Esophagus (tissue), 2 donors: ENCODE measurements around the gene NDUFB10. TPM values are rescaled to one million over a fixed set of nuclear protein-coding genes. Genes with fewer than 3 reads are reported as not detected.
"Not testable (repeated sequence)": the region's sequence is repeated elsewhere in the genome, so short reads cannot be mapped to it uniquely, and the experiment has no call there.

ENCODE experiments used
- H3K27ac ChIP-seq, 2 donors: one replicate each; pipeline ENCODE4 v1.5.1; 2013; ENCODE audit warnings: low read depth in 2 of 2, mild to moderate bottlenecking in 2 of 2, inconsistent platforms in 1 of 2, low read length in 1 of 2, moderate library complexity in 1 of 2
- H3K27me3 ChIP-seq, 2 donors: one replicate each; pipeline ENCODE4 v1.6.1; 2013; ENCODE audit warnings: low read length in 2 of 2, control low read depth in 1 of 2, mild to moderate bottlenecking in 1 of 2; ENCODE audit not compliant: insufficient read depth in 2 of 2, control insufficient read depth in 1 of 2
- H3K36me3 ChIP-seq, 2 donors: one replicate each; pipeline ENCODE4 v1.6.1; 2013; ENCODE audit warnings: low read length in 1 of 2; ENCODE audit not compliant: control insufficient read depth in 2 of 2, insufficient read depth in 2 of 2
- H3K4me1 ChIP-seq, 2 donors: one replicate each; pipeline ENCODE4 v1.6.1; 2013; ENCODE audit warnings: low read length in 1 of 2; ENCODE audit not compliant: control insufficient read depth in 2 of 2, insufficient read depth in 2 of 2
- H3K4me3 ChIP-seq, 2 donors: one replicate each; pipeline ENCODE4 v1.5.1; 2013; ENCODE audit warnings: low read length in 2 of 2, mild to moderate bottlenecking in 2 of 2, low read depth in 1 of 2, moderate library complexity in 1 of 2
- H3K9me3 ChIP-seq, 2 donors: one replicate each; pipeline ENCODE4 v1.6.1; 2013; ENCODE audit warnings: mild to moderate bottlenecking in 2 of 2, low read depth in 1 of 2, low read length in 1 of 2, moderate library complexity in 1 of 2; ENCODE audit not compliant: control insufficient read depth in 2 of 2, insufficient read depth in 1 of 2
- WGBS, 2 donors: extraction: QIAGEN DNeasy Blood & Tissue Kit; methylation state at CpG; one replicate each; pipeline ENCODE4 v1.1.7; 2013; 5-methylcytosine and 5-hydroxymethylcytosine counted together
- polyA plus RNA-seq, 2 donors: library from polyadenylated mRNA; stranded (reverse); fragments of 200-250 nt; gene quantifications; one replicate each; pipeline ENCODE4 v1.2.3, GENCODE V29; 2013
- donor health status: healthy with polysubstance abuse.
- donor health status: Bipolar disorder and iron deficiency.

NDUFB10 gene
- polyA plus RNA-seq, 2 donors = 160 to 207 TPM

DNA sequence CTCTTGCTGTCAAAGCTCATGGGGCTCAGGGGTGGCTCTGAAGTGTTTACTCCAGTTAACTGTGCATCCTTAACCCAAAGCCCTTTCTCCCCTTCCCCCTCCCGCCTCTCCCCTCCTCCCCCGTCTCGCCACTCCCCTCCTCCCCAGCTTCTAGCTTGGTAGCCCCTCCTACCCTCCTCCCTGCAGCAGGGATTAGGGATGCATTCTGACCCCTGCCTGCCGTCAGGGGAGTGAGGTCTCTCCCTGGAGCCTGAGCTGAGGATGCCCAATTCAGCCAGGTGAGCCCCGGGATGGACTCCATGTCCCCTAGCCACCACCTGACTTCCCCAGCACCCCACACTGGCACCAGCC lies 42.7 kb upstream of the NDUFB10 start:
- WGBS, 2 donors = 13 to 23% methylated on average over 5 of the region's 5 CpGs
- Histone ChIP-seq H3K27me3 (peaks cover 0 to 17% of the 10 kb centered on the region in 2 donors), H3K9me3 (peaks cover 0 to 2% of the 10 kb centered on the region in 2 donors), H3K4me1 (peaks cover 17 to 39% of the 10 kb centered on the region in 2 donors), H3K27ac (no peak overlapping the region), H3K4me3 (peak overlapping the region; percentile 57 to 64), H3K36me3 (no peaks in the 10 kb centered on the region)

DNA sequence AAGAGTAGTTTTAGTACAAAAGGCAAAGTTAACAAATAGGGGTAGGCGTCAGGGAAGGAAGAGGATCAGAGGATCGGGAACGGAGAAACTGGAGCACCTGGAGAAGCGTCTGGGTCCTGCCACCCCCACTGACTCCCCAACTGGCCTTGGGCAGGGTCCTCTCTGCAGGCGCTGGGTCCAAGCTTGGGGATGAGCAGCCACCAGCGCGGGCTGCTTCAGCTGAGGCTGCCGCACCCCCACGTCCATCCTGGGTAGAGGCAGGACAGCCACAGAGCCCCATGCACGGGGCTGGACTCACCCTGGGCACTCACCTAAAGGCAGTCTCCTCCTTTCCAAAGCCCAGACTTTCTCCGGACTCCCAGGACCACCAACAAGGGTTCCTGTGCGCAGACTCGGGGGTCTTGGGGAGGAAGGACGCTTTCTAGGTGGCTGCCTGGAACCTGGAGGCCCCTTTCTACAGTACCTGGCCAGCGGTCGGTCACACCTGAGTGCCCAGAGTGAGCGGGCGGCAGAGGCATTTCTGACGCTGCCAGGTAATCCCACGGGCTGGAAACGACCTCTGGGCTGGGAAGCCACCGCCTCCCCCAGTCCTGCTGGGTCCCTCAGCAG lies 42.2 kb upstream of the NDUFB10 start:
- no peak overlapping the region for H3K27ac ChIP-seq
- H3K9me3 ChIP-seq = peaks cover 0 to 2% of the 10 kb centered on the region in 2 donors
- 4 to 7% methylated on average over 22 of the region's 22 CpGs for WGBS, 2 donors
- H3K27me3 ChIP-seq = peaks cover 0 to 17% of the 10 kb centered on the region in 2 donors
- peak overlapping the region; percentile 57 to 64 for H3K4me3 ChIP-seq
- H3K4me1 ChIP-seq = peaks cover 17 to 34% of the 10 kb centered on the region in 2 donors
- H3K36me3 ChIP-seq = no peaks in the 10 kb centered on the region

GRCh38 chr16:1917665-1918350 lies 41.5 kb upstream of the NDUFB10 start:
- peak overlapping the region in 1 of 2 donors; percentile 16 for H3K27ac ChIP-seq

DNA sequence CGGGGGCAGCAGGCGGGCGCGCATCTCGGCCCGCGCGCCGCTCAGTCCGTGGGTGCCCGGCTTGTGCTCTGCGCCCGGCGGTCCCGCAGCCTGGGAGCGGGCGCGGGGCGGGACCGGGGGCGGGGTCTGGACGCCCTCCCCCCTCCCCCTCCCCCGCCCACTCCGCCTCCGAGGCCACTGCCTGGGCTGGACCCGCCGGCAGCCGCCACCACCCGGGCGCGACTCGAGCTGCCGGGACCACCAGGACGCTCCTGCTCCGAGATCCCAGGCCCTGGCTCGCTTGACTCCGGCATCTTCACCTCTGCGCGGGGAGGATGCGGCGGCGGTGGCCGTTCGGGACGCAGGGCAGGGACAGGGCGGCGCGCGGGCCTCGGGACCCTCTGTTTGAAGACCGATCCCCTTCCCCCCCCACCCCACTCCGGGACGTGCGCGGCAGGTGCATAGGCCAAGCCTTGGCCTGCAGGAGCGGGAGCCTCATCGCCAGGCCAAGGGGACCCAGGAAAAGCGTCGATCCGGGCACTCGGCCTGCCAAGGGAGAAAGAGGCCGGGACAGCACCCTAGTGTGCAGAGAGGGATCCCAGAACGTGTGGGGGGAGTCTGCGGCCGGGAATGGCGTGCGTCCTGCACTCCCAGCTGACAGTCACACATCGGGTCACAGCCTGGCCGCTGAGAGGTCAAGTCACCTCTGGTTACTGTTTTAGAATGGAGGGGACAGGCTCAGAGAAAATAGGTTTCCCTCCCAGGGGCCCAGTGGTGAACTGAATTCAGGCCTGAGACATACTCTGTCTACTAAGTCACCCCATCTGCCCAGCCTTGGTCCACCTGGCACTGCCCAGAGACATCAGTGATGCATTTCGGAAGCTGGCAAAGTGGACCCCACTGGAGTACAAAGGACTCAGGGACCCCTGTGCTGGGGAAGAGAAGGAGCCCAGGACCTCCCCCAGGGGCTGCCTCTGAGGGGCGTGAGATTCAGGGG lies 40.7 kb upstream of the NDUFB10 start, which contains the start of gene HS3ST6:
TSS of gene HS3ST6 (minus strand) at position 65 of the 976 bp plus-strand sequence. CDS start 92 bp downstream, outside the sequence.
- WGBS, 2 donors = 4 to 7% methylated on average over 42 to 70 of the region's 71 CpGs
- Histone ChIP-seq H3K27me3 (peaks cover 0 to 17% of the 10 kb centered on the region in 2 donors), H3K9me3 (peaks cover 0 to 2% of the 10 kb centered on the region in 2 donors), H3K27ac (peak within 1 kb of the TSS in 1 of 2 donors; percentile 16), H3K36me3 (no peaks in the 10 kb centered on the region), H3K4me1 (peaks cover 17 to 34% of the 10 kb centered on the region in 2 donors), H3K4me3 (peak within 1 kb of the TSS; percentile 57 to 64)

More at GRCh38 chr16:1917665-1918350, 41.5 kb upstream of the NDUFB10 start:
- peaks cover 0 to 17% of the 10 kb centered on the region in 2 donors for H3K27me3 ChIP-seq
- 1 to 2% methylated on average over 72 to 81 of the region's 81 CpGs for WGBS, 2 donors
- H3K9me3 ChIP-seq = peaks cover 0 to 2% of the 10 kb centered on the region in 2 donors
- peak overlapping the region; percentile 57 to 64 for H3K4me3 ChIP-seq
- no peaks in the 10 kb centered on the region for H3K36me3 ChIP-seq
- peaks cover 17 to 31% of the 10 kb centered on the region in 2 donors for H3K4me1 ChIP-seq

- Histone ChIP-seq H3K27ac (no peak overlapping the region), H3K4me1 (peaks cover 17 to 29% of the 10 kb centered on the region in 2 donors), H3K4me3 (no peak overlapping the region), H3K36me3 (no peaks in the 10 kb centered on the region), H3K9me3 (peaks cover 0 to 2% of the 10 kb centered on the region in 2 donors), H3K27me3 (peaks cover 0 to 17% of the 10 kb centered on the region in 2 donors)
- WGBS, 2 donors = 26 to 32% methylated on average over 30 of the region's 30 CpGs
These were observed 39.9 kb upstream of the NDUFB10 start for GRCh38 chr16:1919327-1919998.

- H3K4me1 ChIP-seq = peaks cover 17 to 23% of the 10 kb centered on the region in 2 donors
- H3K27ac ChIP-seq, H3K9me3 ChIP-seq, H3K4me3 ChIP-seq, H3K36me3 ChIP-seq: not testable (repeated sequence)
- 69 to 73% methylated on average over 21 of the region's 21 CpGs for WGBS, 2 donors
- H3K27me3 ChIP-seq = peaks cover 0 to 17% of the 10 kb centered on the region in 2 donors
These were observed 39.2 kb upstream of the NDUFB10 start for GRCh38 chr16:1920122-1920521.

GRCh38 chr16:1920727-1921171 lies 38.6 kb upstream of the NDUFB10 start:
- H3K4me3 ChIP-seq = no peak overlapping the region
- no peaks in the 10 kb centered on the region for H3K36me3 ChIP-seq
- H3K4me1 ChIP-seq = peaks cover 17 to 23% of the 10 kb centered on the region in 2 donors
- peaks cover 0 to 2% of the 10 kb centered on the region in 2 donors for H3K9me3 ChIP-seq
- H3K27ac ChIP-seq = no peak overlapping the region
- H3K27me3 ChIP-seq = peaks cover 0 to 17% of the 10 kb centered on the region in 2 donors
- 20 to 25% methylated on average over 15 of the region's 15 CpGs for WGBS, 2 donors

GRCh38 chr16:1922357-1922756 lies 37.0 kb upstream of the NDUFB10 start:
- Histone ChIP-seq H3K9me3 (peaks cover 0 to 2% of the 10 kb centered on the region in 2 donors), H3K27ac (no peak overlapping the region), H3K27me3 (peaks cover 0 to 17% of the 10 kb centered on the region in 2 donors), H3K36me3 (no peaks in the 10 kb centered on the region), H3K4me1 (peaks cover 14% of the 10 kb centered on the region in 2 donors), H3K4me3 (no peak overlapping the region)
- 83% methylated on average over 8 of the region's 8 CpGs for WGBS, 2 donors
